ENCODE measurements around the gene RXRG. TPM values are rescaled to one million over a fixed set of nuclear protein-coding genes. Genes with fewer than 3 reads are reported as not detected.

The RXRG gene
- total and polyA plus RNA-seq, 10 donors = 0.12 to 0.98 (median 0.41) TPM; not detected in 4

DNA sequence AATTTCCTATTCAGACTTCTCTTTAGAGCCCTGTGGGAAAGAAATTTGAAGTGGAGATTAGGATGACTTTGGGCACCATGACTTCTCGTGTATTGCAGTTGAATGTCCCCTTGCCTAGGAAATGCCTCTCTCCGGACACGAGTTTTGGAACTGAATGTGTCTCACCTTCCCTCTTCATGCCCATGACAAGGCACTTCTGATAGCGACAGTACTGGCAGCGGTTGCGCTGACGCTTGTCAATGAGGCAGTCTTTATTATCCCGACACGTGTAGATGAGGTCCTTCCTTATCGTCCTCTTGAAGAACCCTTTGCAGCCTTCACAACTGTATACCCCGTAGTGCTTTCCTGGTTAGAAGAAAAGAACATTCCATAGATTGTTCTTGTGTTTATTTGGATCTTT is 28.1 kb downstream of the RXRG start:
- Histone ChIP-seq H3K9me3 (no peaks in the 10 kb centered on the region), H3K27ac (no peak overlapping the region), H3K27me3 (replicated peaks in 1 of 7) (peaks cover 0 to 19% (median 0%) of the 10 kb centered on the region in 7 donors), H3K4me1 (no peaks in the 10 kb centered on the region), H3K36me3 (no peaks in the 10 kb centered on the region), H3K4me3 (no peak overlapping the region)
- DNase-seq = no peak
- TF ChIP-seq POLR2AphosphoS5 (IDR thresholded peaks at IDR 0.05) (no peak), CTCF (IDR thresholded peaks at IDR 0.05 in 8 of 11, conservative IDR thresholded peaks at IDR 0.05 in 3 of 11) (no peak), POLR2A (IDR thresholded peaks at IDR 0.05) (no peak)
- intact Hi-C loops (cut with DNase I; ENCODE audit: low total_unique reads) = no loop called here
- 87 to 93% (median 90%) methylated on average over 11 of the region's 11 CpGs for WGBS, 5 donors

GRCh38 chr1:165415068-165415467 is 29.9 kb downstream of the RXRG start:
- DNase-seq = no peak
- Histone ChIP-seq H3K27ac (no peak overlapping the region), H3K27me3 (replicated peaks in 1 of 7) (peaks cover 0 to 34% (median 0%) of the 10 kb centered on the region in 7 donors), H3K9me3 (no peaks in the 10 kb centered on the region), H3K4me1 (no peaks in the 10 kb centered on the region), H3K36me3 (no peaks in the 10 kb centered on the region), H3K4me3 (no peak overlapping the region)
- WGBS, 5 donors = 67 to 82% (median 75%) methylated on average over 1 of the region's 1 CpG
- TF ChIP-seq POLR2AphosphoS5 (IDR thresholded peaks at IDR 0.05) = no peak
- no peak for TF ChIP-seq CTCF (IDR thresholded peaks at IDR 0.05 in 8 of 11, conservative IDR thresholded peaks at IDR 0.05 in 3 of 11)
- no peak for TF ChIP-seq POLR2A (IDR thresholded peaks at IDR 0.05)
- intact Hi-C loops (cut with DNase I; ENCODE audit: low total_unique reads) = no loop called here

- WGBS, 5 donors = 92 to 97% (median 94%) methylated on average over 3 of the region's 3 CpGs
Measured at GRCh38 chr1:165414620-165415019, 30.3 kb downstream of the RXRG start.

GRCh38 chr1:165411396-165411795 is 33.5 kb downstream of the RXRG start:
- H3K27ac ChIP-seq = no peak overlapping the region
- no peaks in the 10 kb centered on the region for H3K4me1 ChIP-seq
- H3K36me3 ChIP-seq = no peaks in the 10 kb centered on the region
- 60 to 79% (median 64%) methylated on average over 2 of the region's 2 CpGs for WGBS, 5 donors
- no peak for TF ChIP-seq POLR2AphosphoS5 (IDR thresholded peaks at IDR 0.05)
- no peak for TF ChIP-seq CTCF (IDR thresholded peaks at IDR 0.05 in 8 of 11, conservative IDR thresholded peaks at IDR 0.05 in 3 of 11)
- no peak for TF ChIP-seq POLR2A (IDR thresholded peaks at IDR 0.05)
- no peak overlapping the region for H3K4me3 ChIP-seq
- intact Hi-C loops (cut with DNase I; ENCODE audit: low total_unique reads) = no loop called here
- no peaks in the 10 kb centered on the region for H3K9me3 ChIP-seq
- H3K27me3 ChIP-seq (replicated peaks in 1 of 7) = peaks cover 0 to 45% (median 0%) of the 10 kb centered on the region in 7 donors
- no peak for DNase-seq

More at GRCh38 chr1:165414620-165415019, 30.3 kb downstream of the RXRG start:
- Histone ChIP-seq H3K27ac (no peak overlapping the region), H3K4me1 (no peaks in the 10 kb centered on the region), H3K36me3 (no peaks in the 10 kb centered on the region), H3K4me3 (no peak overlapping the region), H3K27me3 (replicated peaks in 1 of 7) (peaks cover 0 to 34% (median 0%) of the 10 kb centered on the region in 7 donors), H3K9me3 (no peaks in the 10 kb centered on the region)
- intact Hi-C loops (cut with DNase I; ENCODE audit: low total_unique reads) = no loop called here
- TF ChIP-seq CTCF (IDR thresholded peaks at IDR 0.05 in 8 of 11, conservative IDR thresholded peaks at IDR 0.05 in 3 of 11) (no peak), POLR2A (IDR thresholded peaks at IDR 0.05) (no peak), POLR2AphosphoS5 (IDR thresholded peaks at IDR 0.05) (no peak)
- no peak for DNase-seq

Measured in spleen (tissue), 11 donors.